NOMO-1 treated with dmso at 0.1 percent for 144 hours (cell line): Measurements from ENCODE around the gene ZNF512.
"Not testable (repeated sequence)": the region's sequence is repeated elsewhere in the genome, so short reads cannot be mapped to it uniquely, and the experiment has no call there.

Experiments
- DNase-seq: peaks from one replicate; lab custom pipeline; 2025; ENCODE audit not compliant: unreplicated experiment; lab: John Stamatoyannopoulos, UW

ZNF512 gene

GRCh38 chr2:27630257-27630656, 47.4 kb downstream of the ZNF512 start:
- not testable (repeated sequence) for DNase-seq

- DNase-seq: no peak
Observed at GRCh38 chr2:27634291-27634690, 51.4 kb downstream of the ZNF512 start.

- DNase-seq: no peak
Observed at GRCh38 chr2:27636766-27637165, 53.9 kb downstream of the ZNF512 start.

GRCh38 chr2:27638037-27638637, 55.3 kb downstream of the ZNF512 start:
- DNase-seq: no peak

- no peak for DNase-seq
Observed at GRCh38 chr2:27638709-27639108, 55.9 kb downstream of the ZNF512 start.

- DNase-seq: no peak
Observed at GRCh38 chr2:27640722-27641245, 57.9 kb downstream of the ZNF512 start.

- DNase-seq: no peak
Observed at GRCh38 chr2:27645197-27645596, 62.4 kb downstream of the ZNF512 start.

GRCh38 chr2:27647289-27647688, 64.4 kb downstream of the ZNF512 start:
- no peak for DNase-seq

- DNase-seq: no peak
Observed at GRCh38 chr2:27647737-27648136, 64.9 kb downstream of the ZNF512 start.

GRCh38 chr2:27651056-27651455, 68.2 kb downstream of the ZNF512 start:
- DNase-seq: no peak

- no peak for DNase-seq
Observed at GRCh38 chr2:27652341-27652740, 69.5 kb downstream of the ZNF512 start.

GRCh38 chr2:27652790-27653189, 69.9 kb downstream of the ZNF512 start:
- DNase-seq: no peak

GRCh38 chr2:27653397-27653796, 70.6 kb downstream of the ZNF512 start:
- DNase-seq: no peak

GRCh38 chr2:27655155-27655951, 72.5 kb downstream of the ZNF512 start:
- DNase-seq: no peak

- DNase-seq: no peak
Observed at GRCh38 chr2:27661371-27661770, 78.5 kb downstream of the ZNF512 start.

GRCh38 chr2:27663285-27664153, 80.7 kb downstream of the ZNF512 start, which contains the start of the genes SLC4A1AP and SUPT7L:
TSS of gene SLC4A1AP (plus strand) at chr2:27663889. CDS start at chr2:27663915, 26 bp downstream.
TSS of gene SUPT7L (minus strand) at chr2:27663614. CDS start at chr2:27662192, 1,422 bp downstream.
- peak; percentile 57 for DNase-seq

- no peak for DNase-seq
Observed at GRCh38 chr2:27664154-27664574, 81.3 kb downstream of the ZNF512 start.

GRCh38 chr2:27664622-27665363, 82.0 kb downstream of the ZNF512 start:
- no peak for DNase-seq

- DNase-seq: no peak
Observed at GRCh38 chr2:27667446-27667845, 84.6 kb downstream of the ZNF512 start.

GRCh38 chr2:27671235-27671634, 88.4 kb downstream of the ZNF512 start:
- no peak for DNase-seq
